ENCODE results near the gene TSPAN9. TPM values are rescaled to one million over a fixed set of nuclear protein-coding genes. Genes with fewer than 3 reads are reported as not detected.

TSPAN9 gene
- total RNA-seq, 1 experiment from 2014 or later: 35.5 TPM

DNA sequence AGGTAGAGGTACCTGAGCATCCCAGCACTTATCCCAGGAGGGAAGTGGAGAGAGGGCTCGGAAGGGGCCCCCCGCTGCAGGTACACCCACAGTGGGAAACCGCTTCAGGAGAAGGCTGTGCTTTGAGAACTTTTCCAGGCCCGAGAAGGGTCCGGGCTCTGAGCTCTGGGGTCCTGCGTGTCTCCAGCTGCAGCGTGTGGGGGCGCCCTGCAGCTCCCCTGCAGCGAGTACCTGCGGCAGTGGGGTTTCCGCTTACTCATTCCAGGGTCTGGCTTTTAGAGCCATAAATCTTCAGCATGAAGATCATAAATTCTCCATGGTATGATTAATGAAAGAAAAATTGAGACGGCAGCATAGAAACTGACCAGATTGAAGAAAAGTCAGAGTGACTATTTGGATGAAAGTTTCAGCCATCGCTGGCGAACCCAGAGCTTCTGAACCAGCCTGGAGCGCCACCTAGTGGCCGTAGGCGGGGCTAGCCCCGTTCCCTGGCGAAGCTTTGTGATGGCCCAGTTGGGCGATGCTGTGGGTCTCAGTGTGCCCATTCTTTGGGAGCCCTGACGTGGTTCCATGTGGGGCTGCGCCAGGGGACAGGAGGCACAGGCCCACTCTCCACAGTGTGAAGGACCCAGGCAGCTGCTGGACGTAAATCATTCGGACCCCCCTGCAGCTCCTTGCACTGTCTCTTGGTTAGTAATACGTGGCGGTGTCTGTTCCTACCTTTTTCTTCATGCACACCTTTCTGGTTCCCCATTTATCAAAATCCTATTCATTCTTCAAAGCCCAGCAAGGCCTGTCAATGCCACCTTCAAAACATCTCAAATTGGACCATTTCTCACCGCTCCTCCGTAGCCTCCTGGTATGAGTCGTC, 198.2 kb downstream of the TSPAN9 start:
- H3K9me3 ChIP-seq (ENCODE audit: low read depth, low read length, poor library complexity, severe bottlenecking): no peaks in the 10 kb centered on the region
- no peak overlapping the region for H3K27ac ChIP-seq (ENCODE audit: low read depth, low read length, poor library complexity, severe bottlenecking)
- ChIA-PET POLR2A (ENCODE audit: low non-redundant PET) (interaction anchor here (0.7 kb wide), 1 partner anchor 36 kb away, joined by 3 read pairs; no protein-coding TSS in a partner anchor), CTCF (interaction anchor here (0.5 to 2.2 kb wide), 17 partner anchors 25 to 1002 kb away, joined by 3 to 22 read pairs (median 4); no protein-coding TSS in a partner anchor)
- DNase-seq (ENCODE audit: low spot score): peak; percentile 77
- H3K36me3 ChIP-seq (ENCODE audit: insufficient read depth, low read length, poor library complexity, severe bottlenecking): no peaks in the 10 kb centered on the region
- H3K4me3 ChIP-seq (ENCODE audit: low read depth, low read length, poor library complexity, severe bottlenecking): no peak overlapping the region
- H3K4me1 ChIP-seq (ENCODE audit: insufficient read depth, low read length, poor library complexity, severe bottlenecking): no peaks in the 10 kb centered on the region
- no peaks in the 10 kb centered on the region for H3K27me3 ChIP-seq (replicated peaks; ENCODE audit: insufficient read depth, low read depth, low read length, poor library complexity)
- intact Hi-C loops (cut with micrococcal nuclease; ENCODE audit: unreplicated experiment): loop anchor here (1.0 to 2.0 kb wide), 3 partner anchors 67 to 202 kb away; no protein-coding TSS in a partner anchor
- TF ChIP-seq, protein P1, sequence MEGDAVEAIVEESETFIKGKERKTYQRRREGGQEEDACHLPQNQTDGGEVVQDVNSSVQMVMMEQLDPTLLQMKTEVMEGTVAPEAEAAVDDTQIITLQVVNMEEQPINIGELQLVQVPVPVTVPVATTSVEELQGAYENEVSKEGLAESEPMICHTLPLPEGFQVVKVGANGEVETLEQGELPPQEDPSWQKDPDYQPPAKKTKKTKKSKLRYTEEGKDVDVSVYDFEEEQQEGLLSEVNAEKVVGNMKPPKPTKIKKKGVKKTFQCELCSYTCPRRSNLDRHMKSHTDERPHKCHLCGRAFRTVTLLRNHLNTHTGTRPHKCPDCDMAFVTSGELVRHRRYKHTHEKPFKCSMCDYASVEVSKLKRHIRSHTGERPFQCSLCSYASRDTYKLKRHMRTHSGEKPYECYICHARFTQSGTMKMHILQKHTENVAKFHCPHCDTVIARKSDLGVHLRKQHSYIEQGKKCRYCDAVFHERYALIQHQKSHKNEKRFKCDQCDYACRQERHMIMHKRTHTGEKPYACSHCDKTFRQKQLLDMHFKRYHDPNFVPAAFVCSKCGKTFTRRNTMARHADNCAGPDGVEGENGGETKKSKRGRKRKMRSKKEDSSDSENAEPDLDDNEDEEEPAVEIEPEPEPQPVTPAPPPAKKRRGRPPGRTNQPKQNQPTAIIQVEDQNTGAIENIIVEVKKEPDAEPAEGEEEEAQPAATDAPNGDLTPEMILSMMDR (conservative IDR thresholded peaks at IDR 0.05; ENCODE audit: low read depth, low read length): peak; percentile 96
- TF ChIP-seq EZH2 (IDR thresholded peaks at IDR 0.05; ENCODE audit: borderline replicate concordance, low read depth, low read length, poor library complexity, severe bottlenecking): no peak
- BruUV-seq (replicated peaks): no TSS peak

DNA sequence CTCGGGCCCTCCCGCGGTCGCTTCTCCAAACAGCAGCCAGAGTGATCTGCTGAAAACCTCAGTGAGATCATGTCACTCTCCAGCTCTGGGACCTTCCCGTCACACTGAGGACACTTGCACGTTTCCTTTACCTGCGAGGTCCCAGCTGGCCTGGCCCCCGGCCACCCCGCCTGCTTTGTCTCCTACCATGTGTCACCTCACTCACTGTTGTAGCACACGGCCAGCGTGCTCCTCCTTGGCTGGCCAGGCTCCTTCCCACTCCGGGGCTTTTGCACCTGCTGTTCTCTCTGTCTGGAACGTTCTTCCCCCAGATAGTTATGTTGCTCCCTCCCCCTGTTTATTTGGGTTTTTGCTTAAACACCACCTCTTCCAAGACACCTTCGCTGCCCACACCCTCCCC, 199.0 kb downstream of the TSPAN9 start:
- DNase-seq (ENCODE audit: low spot score): no peak
- intact Hi-C loops (cut with micrococcal nuclease; ENCODE audit: unreplicated experiment): no loop called here
- CTCF ChIA-PET: interaction anchor here (0.5 to 1.8 kb wide), 4 partner anchors 138 to 201 kb away, joined by 3 to 21 read pairs (median 8); no protein-coding TSS in a partner anchor
- no peaks in the 10 kb centered on the region for H3K9me3 ChIP-seq (ENCODE audit: low read depth, low read length, poor library complexity, severe bottlenecking)
- H3K27me3 ChIP-seq (replicated peaks; ENCODE audit: insufficient read depth, low read depth, low read length, poor library complexity): no peaks in the 10 kb centered on the region
- no peak overlapping the region for H3K4me3 ChIP-seq (ENCODE audit: low read depth, low read length, poor library complexity, severe bottlenecking)
- TF ChIP-seq EZH2 (IDR thresholded peaks at IDR 0.05; ENCODE audit: borderline replicate concordance, low read depth, low read length, poor library complexity, severe bottlenecking): no peak
- TF ChIP-seq, protein P1 (conservative IDR thresholded peaks at IDR 0.05; ENCODE audit: low read depth, low read length): no peak
- no peaks in the 10 kb centered on the region for H3K4me1 ChIP-seq (ENCODE audit: insufficient read depth, low read length, poor library complexity, severe bottlenecking)
- BruUV-seq (replicated peaks): no TSS peak
- POLR2A ChIA-PET (ENCODE audit: low non-redundant PET): no interaction called here
- H3K27ac ChIP-seq (ENCODE audit: low read depth, low read length, poor library complexity, severe bottlenecking): no peak overlapping the region
- no peaks in the 10 kb centered on the region for H3K36me3 ChIP-seq (ENCODE audit: insufficient read depth, low read length, poor library complexity, severe bottlenecking)

DNA sequence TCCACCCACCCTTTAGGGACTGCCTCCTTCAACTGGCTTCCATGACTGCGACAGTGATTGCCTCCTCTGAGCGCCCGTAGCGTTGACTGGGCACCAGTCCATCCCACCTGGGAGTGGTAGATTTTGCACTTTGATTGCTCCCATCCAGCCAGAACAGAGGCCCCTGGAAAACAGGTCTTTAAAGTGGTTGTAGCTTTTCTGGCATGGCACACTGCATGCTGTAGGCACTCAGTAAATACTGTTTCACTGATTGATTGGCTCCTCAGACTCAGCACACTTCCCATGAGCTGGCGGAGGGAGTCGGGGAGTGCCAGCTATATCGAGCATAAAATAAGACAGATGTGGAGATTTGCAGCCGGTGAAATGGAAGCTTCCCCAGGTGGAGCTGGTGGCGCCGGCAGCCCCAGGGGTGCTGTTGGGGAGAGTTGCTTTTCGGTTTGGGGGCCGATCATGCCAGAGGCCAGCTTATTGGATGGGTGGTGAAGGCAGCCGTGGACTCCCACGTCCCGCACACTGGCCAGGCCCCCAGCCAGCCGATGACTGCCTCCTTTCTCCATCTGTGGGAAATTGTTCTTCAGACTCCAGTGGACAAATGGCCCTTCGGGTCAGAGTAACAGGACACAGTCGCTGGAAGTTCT, 200.2 kb downstream of the TSPAN9 start:
- H3K27me3 ChIP-seq (replicated peaks; ENCODE audit: insufficient read depth, low read depth, low read length, poor library complexity): no peaks in the 10 kb centered on the region
- no peak overlapping the region for H3K27ac ChIP-seq (ENCODE audit: low read depth, low read length, poor library complexity, severe bottlenecking)
- POLR2A ChIA-PET (ENCODE audit: low non-redundant PET): no interaction called here
- no peak for DNase-seq (ENCODE audit: low spot score)
- no peaks in the 10 kb centered on the region for H3K4me1 ChIP-seq (ENCODE audit: insufficient read depth, low read length, poor library complexity, severe bottlenecking)
- intact Hi-C loops (cut with micrococcal nuclease; ENCODE audit: unreplicated experiment): no loop called here
- TF ChIP-seq, protein P1 (conservative IDR thresholded peaks at IDR 0.05; ENCODE audit: low read depth, low read length): no peak
- TF ChIP-seq EZH2 (IDR thresholded peaks at IDR 0.05; ENCODE audit: borderline replicate concordance, low read depth, low read length, poor library complexity, severe bottlenecking): no peak
- H3K4me3 ChIP-seq (ENCODE audit: low read depth, low read length, poor library complexity, severe bottlenecking): no peak overlapping the region
- H3K9me3 ChIP-seq (ENCODE audit: low read depth, low read length, poor library complexity, severe bottlenecking): no peaks in the 10 kb centered on the region
- CTCF ChIA-PET: no interaction called here
- no TSS peak for BruUV-seq (replicated peaks)
- H3K36me3 ChIP-seq (ENCODE audit: insufficient read depth, low read length, poor library complexity, severe bottlenecking): no peaks in the 10 kb centered on the region
